ENCODE data around the gene CREB3L1. TPM values are rescaled to one million over a fixed set of nuclear protein-coding genes. Genes with fewer than 3 reads are reported as not detected.
A peak's percentile ranks its signal among the peaks of the same experiment; 100 is the strongest.

Gene CREB3L1
- total RNA-seq, 1 donor, result 33.3 TPM

DNA sequence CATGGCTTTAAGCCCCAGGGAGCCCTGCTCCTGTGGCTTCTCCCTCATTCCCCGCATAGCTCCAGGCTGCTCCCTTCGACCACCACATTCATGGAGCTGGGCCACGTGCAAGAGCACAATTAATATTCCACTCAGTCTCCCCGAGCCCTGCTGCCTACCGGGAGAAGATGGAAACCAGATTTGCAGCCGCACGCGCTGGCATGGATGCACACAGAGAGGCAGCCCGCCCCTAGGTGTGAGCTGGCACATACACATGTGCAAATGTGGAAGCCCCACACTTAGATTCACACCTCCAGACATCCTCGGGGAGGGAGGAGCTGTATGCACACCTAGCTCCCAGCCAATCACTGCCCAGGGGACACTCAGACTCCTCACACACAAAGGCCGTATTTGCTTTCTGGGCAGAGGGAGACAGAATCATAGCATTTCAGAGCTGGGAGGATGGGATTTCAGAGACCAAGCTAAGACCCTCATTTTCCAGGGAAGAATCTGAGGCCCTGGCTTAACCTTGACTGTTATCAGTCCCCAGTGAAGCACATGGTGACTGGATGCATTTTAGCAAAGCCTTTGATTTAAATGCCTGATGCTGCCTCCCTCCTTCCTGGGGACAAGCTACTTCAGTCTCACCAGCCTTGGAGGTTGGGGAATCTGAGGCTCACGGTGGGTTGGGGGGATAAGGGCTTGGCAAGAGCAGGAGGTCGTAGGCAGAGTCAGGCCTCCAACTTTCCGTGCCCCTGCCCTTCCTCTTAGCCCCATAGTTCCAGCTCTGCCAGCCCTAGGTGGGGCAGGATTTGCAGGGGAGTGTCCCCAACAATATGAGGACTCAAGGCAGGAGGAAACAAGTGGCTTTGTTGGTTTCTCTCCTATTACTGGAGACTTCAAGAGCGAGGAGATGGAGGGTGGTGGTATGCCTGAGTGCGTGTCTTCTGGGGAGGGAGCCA, 5.3 kb upstream of the CREB3L1 start:
- no peaks in the 10 kb centered on the region for H3K36me3 ChIP-seq (ENCODE audit: insufficient read depth, low read length)
- H3K79me2 ChIP-seq (ENCODE audit: insufficient read depth, low read length), result no peaks in the 10 kb centered on the region
- peak overlapping the region; percentile 90 for H3K27ac ChIP-seq (ENCODE audit: low read depth, low read length)
- no peak for DNase-seq (ENCODE audit: insufficient read length, low spot score, missing footprints)
- H4K20me1 ChIP-seq (ENCODE audit: insufficient read depth, low read length), result no peaks in the 10 kb centered on the region
- TF ChIP-seq, protein P1, sequence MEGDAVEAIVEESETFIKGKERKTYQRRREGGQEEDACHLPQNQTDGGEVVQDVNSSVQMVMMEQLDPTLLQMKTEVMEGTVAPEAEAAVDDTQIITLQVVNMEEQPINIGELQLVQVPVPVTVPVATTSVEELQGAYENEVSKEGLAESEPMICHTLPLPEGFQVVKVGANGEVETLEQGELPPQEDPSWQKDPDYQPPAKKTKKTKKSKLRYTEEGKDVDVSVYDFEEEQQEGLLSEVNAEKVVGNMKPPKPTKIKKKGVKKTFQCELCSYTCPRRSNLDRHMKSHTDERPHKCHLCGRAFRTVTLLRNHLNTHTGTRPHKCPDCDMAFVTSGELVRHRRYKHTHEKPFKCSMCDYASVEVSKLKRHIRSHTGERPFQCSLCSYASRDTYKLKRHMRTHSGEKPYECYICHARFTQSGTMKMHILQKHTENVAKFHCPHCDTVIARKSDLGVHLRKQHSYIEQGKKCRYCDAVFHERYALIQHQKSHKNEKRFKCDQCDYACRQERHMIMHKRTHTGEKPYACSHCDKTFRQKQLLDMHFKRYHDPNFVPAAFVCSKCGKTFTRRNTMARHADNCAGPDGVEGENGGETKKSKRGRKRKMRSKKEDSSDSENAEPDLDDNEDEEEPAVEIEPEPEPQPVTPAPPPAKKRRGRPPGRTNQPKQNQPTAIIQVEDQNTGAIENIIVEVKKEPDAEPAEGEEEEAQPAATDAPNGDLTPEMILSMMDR (IDR thresholded peaks at IDR 0.05; ENCODE audit: extremely low read depth, low read depth, low read length), result no peak
- H3K4me3 ChIP-seq (ENCODE audit: insufficient read depth, low read length), result no peak overlapping the region
- H3K4me2 ChIP-seq (ENCODE audit: insufficient read depth, low read length), result peak overlapping the region; percentile 40
- H3K9me3 ChIP-seq (ENCODE audit: low read depth, low read length), result no peaks in the 10 kb centered on the region
- peaks cover 31% of the 10 kb centered on the region for H3K4me1 ChIP-seq (ENCODE audit: insufficient read depth, low read length)
- H3K27me3 ChIP-seq (ENCODE audit: insufficient read depth, low read length), result no peaks in the 10 kb centered on the region
- H2AFZ ChIP-seq (ENCODE audit: low read length), result peak overlapping the region; percentile 69

DNA sequence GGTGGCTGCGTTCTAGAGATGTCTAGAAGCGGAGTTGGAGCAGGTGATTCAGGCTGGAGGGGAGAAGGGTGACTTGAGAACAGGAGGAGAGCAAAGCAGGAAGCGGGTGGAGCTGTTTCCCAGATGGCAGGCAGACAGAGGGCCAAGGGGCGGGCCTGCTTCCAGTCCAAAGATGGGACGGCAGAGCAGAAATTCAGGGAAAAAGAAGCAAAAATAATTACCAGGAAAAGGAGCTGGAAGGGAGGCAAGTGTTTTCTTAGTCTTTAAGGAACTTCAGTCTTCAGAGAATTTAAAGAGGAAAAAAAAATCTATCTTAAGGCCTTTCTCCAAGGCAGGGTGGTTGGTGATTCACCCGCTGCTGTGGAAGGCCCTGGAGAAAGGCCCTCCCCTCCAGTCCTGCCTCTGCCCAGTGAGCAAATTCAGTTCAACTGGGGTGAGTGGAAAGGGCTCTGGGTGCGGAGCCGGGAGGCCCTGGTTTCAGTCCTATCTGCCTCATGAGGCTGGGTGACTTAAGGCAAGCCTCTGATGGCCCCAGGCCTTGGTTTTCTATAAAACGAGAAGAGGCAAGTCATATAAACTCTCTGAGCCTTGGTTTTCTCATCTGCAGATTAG, 4.5 kb upstream of the CREB3L1 start:
- peak; percentile 97 for DNase-seq (ENCODE audit: insufficient read length, low spot score, missing footprints)
- H3K36me3 ChIP-seq (ENCODE audit: insufficient read depth, low read length), result no peaks in the 10 kb centered on the region
- peak overlapping the region; percentile 69 for H2AFZ ChIP-seq (ENCODE audit: low read length)
- H3K9me3 ChIP-seq (ENCODE audit: low read depth, low read length), result no peaks in the 10 kb centered on the region
- TF ChIP-seq, protein P1 (IDR thresholded peaks at IDR 0.05; ENCODE audit: extremely low read depth, low read depth, low read length), result no peak
- peaks cover 31% of the 10 kb centered on the region for H3K4me1 ChIP-seq (ENCODE audit: insufficient read depth, low read length)
- H3K79me2 ChIP-seq (ENCODE audit: insufficient read depth, low read length), result peaks cover 4% of the 10 kb centered on the region
- H4K20me1 ChIP-seq (ENCODE audit: insufficient read depth, low read length), result no peaks in the 10 kb centered on the region
- H3K4me3 ChIP-seq (ENCODE audit: insufficient read depth, low read length), result peak overlapping the region; percentile 23
- H3K27ac ChIP-seq (ENCODE audit: low read depth, low read length), result peak overlapping the region; percentile 90
- H3K4me2 ChIP-seq (ENCODE audit: insufficient read depth, low read length), result peak overlapping the region; percentile 40
- H3K27me3 ChIP-seq (ENCODE audit: insufficient read depth, low read length), result no peaks in the 10 kb centered on the region

DNA sequence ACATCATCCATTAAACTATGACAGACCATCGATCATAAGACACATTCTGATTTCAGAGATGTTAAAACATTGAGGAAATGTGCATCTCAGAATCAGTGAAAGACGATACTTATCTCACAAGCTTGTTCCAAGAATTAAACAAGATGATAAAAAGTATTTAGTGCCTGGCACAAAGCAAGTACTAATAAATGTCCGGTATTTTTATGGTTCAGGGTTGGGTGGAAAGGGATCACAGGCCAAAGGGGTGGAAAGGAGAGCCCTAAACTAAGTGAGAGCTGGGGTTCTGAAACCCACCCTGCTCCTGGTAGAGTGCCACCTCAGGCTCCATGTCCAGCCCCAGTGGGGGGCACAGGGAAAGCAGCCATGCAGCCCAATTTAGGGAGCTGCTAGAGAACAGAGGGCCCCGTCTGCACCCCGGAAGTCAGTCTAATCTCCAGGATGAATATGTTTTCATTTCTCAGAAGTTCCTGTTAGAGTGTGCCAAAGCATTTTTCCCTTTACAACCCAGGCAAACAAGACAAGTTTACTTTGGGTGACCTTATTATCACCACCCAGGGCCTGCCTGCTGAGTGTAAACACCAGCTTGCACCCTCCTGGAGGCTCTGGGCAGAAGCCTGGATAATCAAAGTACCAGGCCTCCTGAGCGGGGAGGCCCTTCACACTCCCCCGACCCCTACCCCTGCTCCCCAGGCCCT, 3.8 kb upstream of the CREB3L1 start:
- H3K27me3 ChIP-seq (ENCODE audit: insufficient read depth, low read length), result no peaks in the 10 kb centered on the region
- peak overlapping the region; percentile 90 for H3K27ac ChIP-seq (ENCODE audit: low read depth, low read length)
- no peaks in the 10 kb centered on the region for H3K36me3 ChIP-seq (ENCODE audit: insufficient read depth, low read length)
- peaks cover 31% of the 10 kb centered on the region for H3K4me1 ChIP-seq (ENCODE audit: insufficient read depth, low read length)
- peaks cover 11% of the 10 kb centered on the region for H3K79me2 ChIP-seq (ENCODE audit: insufficient read depth, low read length)
- no peaks in the 10 kb centered on the region for H3K9me3 ChIP-seq (ENCODE audit: low read depth, low read length)
- H2AFZ ChIP-seq (ENCODE audit: low read length), result peak overlapping the region; percentile 69
- no peaks in the 10 kb centered on the region for H4K20me1 ChIP-seq (ENCODE audit: insufficient read depth, low read length)
- peak overlapping the region; percentile 40 for H3K4me2 ChIP-seq (ENCODE audit: insufficient read depth, low read length)
- TF ChIP-seq, protein P1 (IDR thresholded peaks at IDR 0.05; ENCODE audit: extremely low read depth, low read depth, low read length), result no peak
- peak; percentile 85 for DNase-seq (ENCODE audit: insufficient read length, low spot score, missing footprints)
- peak overlapping the region; percentile 23 for H3K4me3 ChIP-seq (ENCODE audit: insufficient read depth, low read length)

Measured in osteoblast (primary cell).